ENCODE measurements around the gene DPH6. TPM values are rescaled to one million over a fixed set of nuclear protein-coding genes. Genes with fewer than 3 reads are reported as not detected.

Gene DPH6
- total RNA-seq, 1 experiment from 2014 or later, result 13.0 TPM

DNA sequence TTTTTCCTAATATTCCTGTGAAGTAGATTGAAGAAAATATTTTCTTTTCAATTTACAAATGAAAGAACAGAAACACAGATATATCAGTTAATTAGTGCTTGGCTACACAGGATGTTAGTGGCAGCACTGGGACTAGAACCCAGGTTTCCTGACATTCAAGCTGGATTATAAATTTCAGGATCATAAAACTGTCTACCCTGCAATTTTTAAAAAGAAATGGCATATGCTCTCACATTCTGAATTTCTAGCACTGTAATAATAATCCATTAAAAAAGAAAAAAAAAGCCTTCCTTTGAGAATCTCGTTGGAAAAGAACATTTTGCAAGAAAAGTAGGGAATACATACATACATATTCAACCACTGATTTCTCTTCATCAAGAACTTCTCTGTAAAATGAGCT is 9.3 kb upstream of the DPH6 start:
- no peak overlapping the region for H3K4me3 ChIP-seq
- no peak for DNase-seq
- H3K27ac ChIP-seq, result no peak overlapping the region
- H3K27me3 ChIP-seq, result no peaks in the 10 kb centered on the region
- H3K4me1 ChIP-seq, result no peaks in the 10 kb centered on the region; the same call in 1 of the 2 replicates
- H3K9me3 ChIP-seq (replicated peaks), result no peaks in the 10 kb centered on the region
- no peaks in the 10 kb centered on the region for H3K36me3 ChIP-seq

DNA sequence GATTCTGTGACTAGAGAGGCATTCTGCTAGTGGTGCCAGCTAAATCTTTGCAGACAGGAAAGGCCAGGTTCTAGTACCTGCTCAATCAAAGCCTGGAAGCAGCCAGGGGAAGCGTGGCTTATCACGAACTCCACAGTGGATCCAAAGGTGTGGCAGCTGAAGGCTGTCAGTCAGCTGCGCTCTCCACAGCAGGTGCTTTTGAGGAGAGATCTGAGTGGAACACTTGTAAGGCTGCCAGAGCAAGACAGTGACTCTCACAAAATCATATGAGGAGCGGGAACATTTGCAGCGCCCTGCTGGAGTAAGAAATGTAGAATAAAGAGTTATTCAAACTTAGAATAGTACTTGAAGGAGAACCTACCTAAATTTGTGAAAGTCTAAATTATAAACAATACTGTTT is 5.0 kb upstream of the DPH6 start:
- DNase-seq, result no peak
- Histone ChIP-seq H3K36me3 (no peaks in the 10 kb centered on the region), H3K27ac (no peak overlapping the region), H3K4me3 (no peak overlapping the region), H3K9me3 (replicated peaks) (no peaks in the 10 kb centered on the region), H3K27me3 (no peaks in the 10 kb centered on the region), H3K4me1 (no peaks in the 10 kb centered on the region)

DNA sequence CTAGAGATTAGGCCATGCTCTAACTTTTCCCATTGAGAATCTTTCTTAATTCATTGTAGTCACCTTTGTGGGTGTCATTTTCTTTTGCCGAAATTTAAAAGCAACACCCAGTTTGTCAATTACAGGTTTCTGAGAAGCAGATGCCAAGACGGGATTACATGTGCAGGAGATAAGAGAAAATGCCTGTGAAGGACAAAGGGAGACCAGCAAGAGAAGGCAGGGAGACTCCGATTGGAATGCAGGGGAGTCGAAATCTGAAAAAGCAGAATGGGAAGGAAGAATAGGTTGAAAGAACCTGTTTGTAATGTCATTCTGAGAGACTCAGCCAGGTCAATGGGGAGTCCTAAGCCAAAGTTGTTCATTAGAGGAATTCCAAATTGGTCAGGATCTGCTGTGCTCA is 3.6 kb upstream of the DPH6 start:
- H3K27me3 ChIP-seq, result no peaks in the 10 kb centered on the region
- H3K9me3 ChIP-seq (replicated peaks), result no peaks in the 10 kb centered on the region
- no peak overlapping the region for H3K27ac ChIP-seq
- no peak for DNase-seq
- no peaks in the 10 kb centered on the region for H3K4me1 ChIP-seq
- no peak overlapping the region for H3K4me3 ChIP-seq
- no peaks in the 10 kb centered on the region for H3K36me3 ChIP-seq

DNA sequence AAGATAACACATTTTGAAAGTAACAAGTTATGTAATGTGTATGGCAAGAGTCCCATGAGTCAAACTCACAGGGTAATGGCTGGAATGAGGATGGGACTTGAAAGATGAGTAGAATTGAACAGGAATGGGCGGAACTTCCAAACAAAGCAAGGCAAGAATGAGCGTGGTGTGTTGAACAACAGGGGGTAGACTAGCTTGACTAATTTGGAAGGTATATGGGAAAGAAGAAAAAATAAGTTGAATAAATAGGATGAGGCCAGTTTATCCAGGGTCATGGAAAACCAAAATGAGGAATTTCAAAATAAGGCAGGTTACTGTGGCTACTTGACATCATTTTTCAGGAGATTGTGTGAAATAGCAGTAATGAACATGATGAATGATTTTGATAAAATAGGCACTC is 2.5 kb upstream of the DPH6 start:
- H3K36me3 ChIP-seq, result no peaks in the 10 kb centered on the region
- H3K9me3 ChIP-seq (replicated peaks), result no peaks in the 10 kb centered on the region
- no peak overlapping the region for H3K27ac ChIP-seq
- H3K4me1 ChIP-seq, result no peaks in the 10 kb centered on the region
- no peaks in the 10 kb centered on the region for H3K27me3 ChIP-seq
- DNase-seq, result no peak
- no peak overlapping the region for H3K4me3 ChIP-seq

GRCh38 chr15:35547775-35548364 is 1.9 kb upstream of the DPH6 start:
- no peak for DNase-seq
- H3K4me3 ChIP-seq, result no peak overlapping the region
- H3K9me3 ChIP-seq (replicated peaks), result no peaks in the 10 kb centered on the region
- no peak overlapping the region for H3K27ac ChIP-seq
- H3K27me3 ChIP-seq, result no peaks in the 10 kb centered on the region
- no peaks in the 10 kb centered on the region for H3K36me3 ChIP-seq
- H3K4me1 ChIP-seq, result no peaks in the 10 kb centered on the region

GRCh38 chr15:35546511-35547381 is 781 bp upstream of the DPH6 start:
- Histone ChIP-seq H3K36me3 (no peaks in the 10 kb centered on the region), H3K9me3 (replicated peaks) (no peaks in the 10 kb centered on the region), H3K4me1 (no peaks in the 10 kb centered on the region), H3K4me3 (peak overlapping the region; percentile 70), H3K27me3 (no peaks in the 10 kb centered on the region), H3K27ac (peak overlapping the region; percentile 82)
- DNase-seq, result no peak

DNA sequence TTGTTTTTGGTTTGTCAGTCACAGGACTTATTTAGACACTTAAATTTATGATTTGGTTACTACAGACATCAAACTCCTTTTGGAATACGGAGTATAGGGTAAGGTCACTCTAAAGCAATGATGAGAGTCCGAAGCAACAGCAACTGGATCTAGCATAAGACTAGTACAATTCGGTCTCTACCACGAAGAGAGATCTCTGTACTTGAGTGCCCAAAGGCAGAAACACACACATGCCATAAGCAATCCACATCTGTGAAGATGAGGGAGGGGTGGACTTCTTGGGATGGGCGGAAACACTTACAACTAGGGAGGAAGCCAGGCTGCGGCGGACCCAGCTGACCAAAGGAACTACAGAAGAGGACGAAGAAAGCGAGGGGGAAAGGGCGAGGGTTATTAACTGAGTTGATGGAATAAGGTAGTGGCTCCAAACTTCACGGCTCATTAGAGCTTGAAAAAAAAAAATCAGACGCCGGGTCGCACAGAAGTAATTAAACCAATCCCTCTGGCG is 595 bp downstream of the DPH6 start:
- peak overlapping the region; percentile 70 for H3K4me3 ChIP-seq
- no peaks in the 10 kb centered on the region for H3K36me3 ChIP-seq
- no peaks in the 10 kb centered on the region for H3K9me3 ChIP-seq (replicated peaks)
- H3K4me1 ChIP-seq, result no peaks in the 10 kb centered on the region
- H3K27ac ChIP-seq, result peak overlapping the region; percentile 82
- H3K27me3 ChIP-seq, result no peaks in the 10 kb centered on the region
- peak; percentile 71 to 82 for DNase-seq

GRCh38 chr15:35540885-35541284 is 5.1 kb downstream of the DPH6 start:
- Histone ChIP-seq H3K36me3 (no peaks in the 10 kb centered on the region), H3K9me3 (replicated peaks) (no peaks in the 10 kb centered on the region), H3K4me3 (no peak overlapping the region), H3K27ac (no peak overlapping the region), H3K4me1 (no peaks in the 10 kb centered on the region), H3K27me3 (no peaks in the 10 kb centered on the region)
- DNase-seq, result no peak

DNA sequence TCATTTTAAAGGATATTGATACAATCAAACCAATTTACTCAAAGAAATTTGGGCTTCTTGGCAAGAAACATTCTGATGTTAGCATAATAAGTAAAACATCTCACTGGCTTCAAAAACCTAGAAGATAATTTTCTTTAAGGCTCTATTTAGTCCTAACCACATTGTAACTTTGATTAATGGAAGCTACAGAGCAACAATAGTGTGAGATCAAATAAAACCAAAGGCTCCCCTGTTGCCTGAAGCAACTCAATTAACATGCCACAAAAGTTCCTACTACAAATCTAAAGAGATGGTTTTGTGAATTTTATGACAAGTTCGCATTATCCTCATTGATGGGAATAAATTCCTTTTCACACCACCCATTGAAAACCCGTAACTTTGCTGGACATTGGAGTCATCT is 5.9 kb downstream of the DPH6 start:
- H3K27me3 ChIP-seq, result no peaks in the 10 kb centered on the region
- H3K36me3 ChIP-seq, result no peaks in the 10 kb centered on the region
- H3K4me1 ChIP-seq, result no peaks in the 10 kb centered on the region
- DNase-seq, result no peak
- no peak overlapping the region for H3K4me3 ChIP-seq
- H3K9me3 ChIP-seq (replicated peaks), result no peaks in the 10 kb centered on the region
- no peak overlapping the region for H3K27ac ChIP-seq

GRCh38 chr15:35535365-35535916 is 10.5 kb downstream of the DPH6 start:
- Histone ChIP-seq H3K27ac (no peak overlapping the region), H3K36me3 (no peaks in the 10 kb centered on the region), H3K9me3 (replicated peaks) (no peaks in the 10 kb centered on the region), H3K27me3 (no peaks in the 10 kb centered on the region), H3K4me3 (no peak overlapping the region), H3K4me1 (no peaks in the 10 kb centered on the region)
- no peak for DNase-seq

DNA sequence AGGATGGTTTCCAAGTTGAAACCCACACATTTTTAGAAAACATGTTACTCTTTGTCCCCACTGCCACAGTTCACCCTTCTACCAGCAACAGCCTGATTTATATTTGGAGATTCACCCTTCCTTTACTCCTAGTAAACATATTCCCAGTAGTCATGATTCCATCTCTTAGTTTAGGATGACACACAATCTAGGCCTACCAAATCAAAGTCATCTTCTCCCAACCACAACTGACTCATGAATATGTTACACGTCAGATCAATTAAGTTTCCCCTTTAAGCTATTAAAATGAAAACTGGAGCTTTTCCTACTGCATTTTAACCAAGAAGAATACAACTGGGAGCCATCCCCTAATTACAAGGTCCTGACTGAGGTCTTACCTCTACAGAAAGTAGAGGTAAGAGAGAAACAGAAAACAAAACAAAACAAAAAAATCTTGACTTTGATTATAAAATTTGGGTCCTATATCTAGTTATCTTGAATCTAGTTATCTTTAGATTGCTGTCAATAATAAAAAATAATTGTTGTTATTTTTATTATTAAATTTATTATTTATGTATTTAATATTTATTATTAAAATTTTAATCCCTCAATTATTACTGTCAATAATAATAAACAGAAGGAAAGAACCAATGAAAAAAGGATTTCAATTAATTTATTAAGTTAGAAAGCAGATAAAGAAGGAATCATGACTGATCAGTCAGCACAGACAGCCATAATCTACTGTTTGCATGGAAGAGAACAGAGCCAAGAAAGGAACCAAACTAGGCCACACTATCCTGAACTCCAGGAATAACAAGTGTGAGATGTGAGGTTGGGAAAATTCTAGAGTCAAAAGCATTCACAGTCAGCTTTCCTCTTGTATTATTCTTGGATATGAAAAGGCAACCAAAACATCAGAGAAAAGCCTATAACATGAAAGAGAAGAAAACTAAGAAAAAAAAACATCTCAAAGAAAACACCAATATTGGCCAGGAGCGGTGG is 12.5 kb downstream of the DPH6 start:
- DNase-seq, result no peak
- Histone ChIP-seq H3K9me3 (replicated peaks) (no peaks in the 10 kb centered on the region), H3K27ac (no peak overlapping the region), H3K4me1 (no peaks in the 10 kb centered on the region), H3K27me3 (no peaks in the 10 kb centered on the region), H3K36me3 (no peaks in the 10 kb centered on the region), H3K4me3 (no peak overlapping the region)

GRCh38 chr15:35530698-35531097 is 15.3 kb downstream of the DPH6 start:
- no peak overlapping the region for H3K27ac ChIP-seq
- H3K4me1 ChIP-seq, result no peaks in the 10 kb centered on the region
- no peaks in the 10 kb centered on the region for H3K36me3 ChIP-seq
- H3K9me3 ChIP-seq (replicated peaks), result no peaks in the 10 kb centered on the region
- H3K4me3 ChIP-seq, result no peak overlapping the region
- no peaks in the 10 kb centered on the region for H3K27me3 ChIP-seq
- no peak for DNase-seq

DNA sequence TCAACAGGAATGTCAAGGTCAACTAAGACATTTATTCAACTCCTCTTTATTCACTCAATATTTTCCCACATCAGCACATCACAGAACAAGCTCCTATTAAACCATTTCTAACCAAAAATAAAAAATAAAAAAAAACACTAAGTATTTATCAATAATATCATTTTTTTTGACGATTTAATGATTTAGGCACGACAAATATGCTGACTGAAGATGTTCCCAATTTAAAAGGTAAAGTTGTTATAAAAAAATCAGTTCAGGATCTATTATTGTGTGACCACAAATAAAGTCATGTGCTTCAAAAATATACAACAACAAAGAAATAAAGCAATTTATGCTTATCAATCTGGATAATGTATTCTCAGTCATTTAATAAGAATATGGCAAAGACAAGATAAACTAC is 16.2 kb downstream of the DPH6 start:
- no peaks in the 10 kb centered on the region for H3K9me3 ChIP-seq (replicated peaks)
- no peaks in the 10 kb centered on the region for H3K27me3 ChIP-seq
- H3K36me3 ChIP-seq, result no peaks in the 10 kb centered on the region
- no peak overlapping the region for H3K4me3 ChIP-seq
- no peak for DNase-seq
- no peak overlapping the region for H3K27ac ChIP-seq
- H3K4me1 ChIP-seq, result no peaks in the 10 kb centered on the region

- H3K36me3 ChIP-seq, result no peaks in the 10 kb centered on the region
- H3K27ac ChIP-seq, result no peak overlapping the region
- no peaks in the 10 kb centered on the region for H3K9me3 ChIP-seq (replicated peaks)
- no peaks in the 10 kb centered on the region for H3K27me3 ChIP-seq
- DNase-seq, result peak in 1 of 2 experiments; percentile 19
- H3K4me3 ChIP-seq, result no peak overlapping the region
- H3K4me1 ChIP-seq, result no peaks in the 10 kb centered on the region
Measured at GRCh38 chr15:35522061-35522460, 23.9 kb downstream of the DPH6 start.
